ENCODE measurements around the gene OVOL3. TPM values are rescaled to one million over a fixed set of nuclear protein-coding genes. Genes with fewer than 3 reads are reported as not detected.

The OVOL3 gene
- total RNA-seq, 4 donors from 2014 or later: not detected

DNA sequence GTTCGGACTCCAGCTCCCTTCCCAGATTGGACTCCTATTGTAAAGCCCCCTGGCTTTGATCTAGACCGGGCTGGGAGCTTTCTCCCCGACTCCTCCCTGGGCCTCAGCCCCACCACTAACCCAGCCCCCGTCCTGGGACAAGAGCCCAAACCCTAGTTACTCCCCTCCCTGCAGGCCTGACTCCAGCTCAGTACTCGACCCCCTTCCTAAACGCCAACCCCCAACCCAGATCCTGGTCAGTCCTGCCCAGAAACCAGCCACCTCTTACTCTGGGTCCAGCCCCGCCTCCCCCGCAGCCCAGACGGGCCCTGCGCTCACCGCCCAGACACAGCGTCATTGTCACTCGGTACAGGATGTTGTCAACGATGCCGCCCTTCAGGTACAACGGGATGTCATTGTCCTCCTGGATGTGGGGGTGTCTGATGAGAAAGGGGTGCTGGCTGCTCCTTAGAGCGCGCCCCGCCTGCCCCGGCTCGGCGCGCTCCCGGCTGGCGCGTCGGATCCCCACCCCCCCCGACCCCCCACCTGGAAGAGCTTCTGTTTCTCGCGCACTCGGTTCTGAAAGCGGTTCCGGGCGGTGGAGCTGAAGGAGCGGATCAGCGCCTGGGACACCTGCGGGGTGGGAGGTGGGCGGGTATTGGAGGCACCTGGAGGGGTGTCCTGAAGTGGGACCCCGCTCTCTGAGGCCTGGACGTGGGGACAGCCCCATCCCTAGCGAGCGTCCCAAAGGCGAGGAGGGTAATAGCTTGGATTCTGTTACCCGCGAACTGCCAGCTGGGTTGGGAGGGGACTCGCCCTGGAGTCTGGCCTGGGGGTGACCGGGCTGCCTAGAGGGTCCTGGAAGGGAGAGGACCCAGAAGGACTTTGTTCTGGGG is 40.4 kb downstream of the OVOL3 start:
- no peak for TF ChIP-seq CTCF (IDR thresholded peaks at IDR 0.05)
- ATAC-seq (ENCODE audit: low FRiP score): peak; percentile 31
- no peak for DNase-seq (ENCODE audit: low spot score)

- DNase-seq (ENCODE audit: low spot score) (no peak), ATAC-seq (ENCODE audit: low FRiP score) (peak; percentile 8)
- TF ChIP-seq CTCF (IDR thresholded peaks at IDR 0.05): no peak
These were observed 41.0 kb downstream of the OVOL3 start for GRCh38 chr19:36152019-36152351.

DNA sequence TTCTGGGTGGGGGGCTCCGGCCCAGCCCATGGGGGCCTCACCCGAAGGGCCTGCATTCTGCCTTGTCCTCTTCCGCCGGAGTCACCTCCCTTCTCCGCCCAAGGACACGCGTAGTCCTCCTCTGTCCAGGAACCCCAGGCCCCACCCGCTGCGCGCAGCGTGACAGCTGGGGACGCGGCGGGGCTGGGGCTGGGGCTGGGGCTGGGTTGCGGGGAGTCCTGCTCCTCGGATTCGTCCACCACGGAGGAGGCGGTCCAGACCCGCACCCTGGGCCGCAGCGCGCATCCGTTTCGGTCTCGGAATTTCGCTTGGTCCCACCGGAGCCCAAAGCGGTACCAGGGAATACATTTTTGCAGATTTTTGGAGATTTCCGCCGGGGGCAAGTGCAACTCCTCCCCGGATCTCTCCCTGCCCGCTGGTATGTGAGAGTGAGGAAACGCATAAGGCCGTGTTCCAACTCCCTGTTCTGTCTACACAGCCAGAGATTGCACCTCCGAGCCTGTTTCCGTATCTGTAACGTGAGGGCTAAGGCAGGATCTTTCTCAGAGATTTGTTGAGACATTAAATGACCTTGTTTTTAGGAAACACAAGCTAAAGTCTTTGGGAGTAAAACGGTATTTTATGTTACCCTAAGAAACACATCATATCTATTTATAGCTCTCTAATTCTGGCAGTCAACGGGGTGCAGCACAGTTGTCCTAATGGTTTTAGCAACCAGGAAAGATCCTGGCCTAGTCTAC is 41.6 kb downstream of the OVOL3 start, which contains the start of gene COX7A1:
Gene COX7A1, minus strand, starts transcription at position 96 of the 740 bp plus-strand sequence. Its CDS starts 40 bp downstream, at position 56.
- peak; percentile 66 for ATAC-seq (ENCODE audit: low FRiP score)
- no peak for DNase-seq (ENCODE audit: low spot score)
- TF ChIP-seq CTCF (IDR thresholded peaks at IDR 0.05): no peak

DNA sequence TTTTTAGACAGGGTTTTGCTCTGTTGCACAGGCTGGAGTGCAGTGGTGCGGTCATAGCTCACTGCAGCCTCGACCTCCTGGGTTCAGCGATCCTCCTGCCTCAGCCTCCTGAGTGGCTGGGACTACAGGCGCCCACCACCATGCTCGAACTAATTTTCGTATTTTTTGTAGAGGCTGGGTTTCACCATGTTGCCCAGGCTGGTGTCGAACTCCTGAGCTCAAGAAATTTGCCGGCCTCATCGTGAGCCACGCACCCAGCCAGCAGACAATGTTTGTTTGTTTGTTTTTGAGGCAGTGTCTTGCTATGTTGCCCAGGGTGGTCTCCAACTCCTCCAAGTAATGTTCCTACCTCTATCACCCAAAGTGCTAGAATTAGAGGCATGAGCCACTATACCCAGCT is 42.2 kb downstream of the OVOL3 start:
- no peak for DNase-seq (ENCODE audit: low spot score)
- ATAC-seq (ENCODE audit: low FRiP score): no peak
- TF ChIP-seq CTCF (IDR thresholded peaks at IDR 0.05): no peak

DNA sequence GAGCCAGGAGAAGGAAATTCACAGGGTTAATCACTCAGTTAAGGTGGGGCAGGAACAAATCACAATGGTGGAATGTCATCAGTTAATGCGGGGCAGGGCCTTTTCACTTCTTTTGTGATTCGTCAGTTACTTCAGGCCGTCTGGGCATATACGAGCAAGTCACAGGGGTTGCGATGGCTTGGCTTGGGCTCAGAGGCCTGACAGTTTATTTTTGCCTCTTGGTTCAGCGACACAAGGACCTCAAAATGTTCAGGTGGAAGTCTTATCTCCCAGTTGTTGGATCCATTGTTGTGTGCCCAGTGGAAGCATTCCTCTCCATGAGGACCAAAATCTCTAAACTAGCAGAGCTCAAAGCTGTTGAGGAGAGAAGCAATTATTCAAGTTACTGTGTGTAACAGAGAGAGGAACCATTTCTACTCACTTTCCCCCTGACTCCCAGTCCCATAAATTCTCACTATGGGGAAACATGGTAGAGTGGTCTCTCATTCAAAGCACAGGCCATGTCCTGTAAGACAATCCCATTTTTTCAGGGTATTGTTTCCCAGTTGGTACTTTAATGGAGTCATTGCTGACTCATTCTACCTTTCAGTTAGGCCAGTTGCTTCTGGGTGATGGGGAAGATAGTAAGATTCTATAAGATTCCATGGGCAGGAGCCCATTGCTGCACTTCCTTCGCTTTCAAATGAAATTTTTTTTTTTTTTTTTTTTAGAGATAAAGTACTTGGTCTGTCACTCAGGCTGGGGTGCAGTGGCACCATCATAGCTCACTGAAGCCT is 50.1 kb downstream of the OVOL3 start:
- ATAC-seq (ENCODE audit: low FRiP score) (no peak), DNase-seq (ENCODE audit: low spot score) (no peak)
- TF ChIP-seq CTCF (IDR thresholded peaks at IDR 0.05): no peak

Other genes with a start within 250 kb of the OVOL3 start
- gene APLP1, start 242.6 kb upstream of the OVOL3 start, total RNA-seq: 10 to 100 TPM in 1 of 4 donors, 1 to 10 TPM in 3; 1.1 to 10.1 (median 2.3) TPM
- 10 to 100 TPM in 3 of 4 donors, 1 to 10 TPM in 1; 7.4 to 52.7 (median 15.5) TPM for gene NFKBID, start 210.6 kb upstream of the OVOL3 start, total RNA-seq
- gene HCST, start 208.6 kb upstream of the OVOL3 start, total RNA-seq: 10 to 100 TPM in 2 of 4 donors, 1 to 10 TPM in 2; 7.6 to 57.0 (median 13.3) TPM
- gene TYROBP, start 202.8 kb upstream of the OVOL3 start, total RNA-seq: 100 to 1,000 TPM; 171 to 490 (median 280) TPM
- gene LRFN3, start 174.8 kb upstream of the OVOL3 start, total RNA-seq: 1 to 10 TPM; 3.2 to 8.7 (median 5.3) TPM
- gene SDHAF1, start 116.0 kb upstream of the OVOL3 start, total RNA-seq: 10 to 100 TPM; 19.0 to 53.8 (median 32.2) TPM
- gene SYNE4, start 102.3 kb upstream of the OVOL3 start, total RNA-seq: under 1 TPM in 3 of 4 donors, not detected in 1; 0.28 to 0.79 (median 0.50) TPM
- 10 to 100 TPM; 13.6 to 21.8 (median 16.1) TPM for gene ALKBH6, start 96.9 kb upstream of the OVOL3 start, total RNA-seq
- gene CLIP3, start 78.3 kb upstream of the OVOL3 start, total RNA-seq: 10 to 100 TPM in 1 of 4 donors, 1 to 10 TPM in 3; 3.3 to 11.9 (median 8.1) TPM
- 10 to 100 TPM in 2 of 4 donors, 1 to 10 TPM in 2; 2.0 to 10.4 (median 7.6) TPM for gene THAP8, start 56.9 kb upstream of the OVOL3 start, total RNA-seq
- under 1 TPM; 0.31 to 0.95 (median 0.69) TPM for gene WDR62, start 56.2 kb upstream of the OVOL3 start, total RNA-seq
- 10 to 100 TPM; 32.5 to 58.5 (median 36.1) TPM for gene POLR2I, start 3.7 kb downstream of the OVOL3 start, total RNA-seq
- 100 to 1,000 TPM in 2 of 4 donors, 10 to 100 TPM in 2; 86.9 to 126 (median 106) TPM for gene TBCB, start 4.3 kb downstream of the OVOL3 start, total RNA-seq
- gene CAPNS1, start 28.9 kb downstream of the OVOL3 start, total RNA-seq: 100 to 1,000 TPM; 211 to 263 (median 246) TPM
- 10 to 100 TPM; 25.1 to 60.3 (median 43.9) TPM for gene COX7A1, start 41.3 kb downstream of the OVOL3 start, total RNA-seq
- gene ZNF565, start 103.5 kb downstream of the OVOL3 start, total RNA-seq: 1 to 10 TPM; 4.3 to 8.5 (median 6.0) TPM
- 10 to 100 TPM; 45.6 to 89.0 (median 61.2) TPM for gene ZNF146, start 104.0 kb downstream of the OVOL3 start, total RNA-seq